ENCODE measurements around the gene KLK11. TPM values are rescaled to one million over a fixed set of nuclear protein-coding genes. Genes with fewer than 3 reads are reported as not detected.

KLK11 gene
- total RNA-seq, 1 donor from 2014 or later = not detected

- no peaks in the 10 kb centered on the region for H3K9me3 Mint-ChIP-seq (ENCODE audit: unreplicated experiment)
- no peak overlapping the region for H3K27ac Mint-ChIP-seq (ENCODE audit: unreplicated experiment)
Observed at GRCh38 chr19:51002089-51002532, 24.3 kb downstream of the KLK11 start.

GRCh38 chr19:51001515-51001914 is 24.9 kb downstream of the KLK11 start, which contains the start of gene KLK8:
KLK8 (minus strand) TSS chr19:51001604; CDS start chr19:51001167, 437 bp downstream.
- no peaks in the 10 kb centered on the region for H3K9me3 Mint-ChIP-seq (ENCODE audit: unreplicated experiment)
- H3K27ac Mint-ChIP-seq (ENCODE audit: unreplicated experiment) = no peak within 1 kb of the TSS
- peaks cover 14% of the 10 kb centered on the region for H3K27me3 Mint-ChIP-seq (ENCODE audit: unreplicated experiment)
- no peaks in the 10 kb centered on the region for H3K4me1 Mint-ChIP-seq (ENCODE audit: unreplicated experiment)
- DNase-seq (ENCODE audit: low spot score) = no peak
- peak within 1 kb of the TSS; percentile 25 for H3K4me3 Mint-ChIP-seq (ENCODE audit: unreplicated experiment)
- no peaks in the 10 kb centered on the region for H3K36me3 Mint-ChIP-seq (ENCODE audit: low read depth, unreplicated experiment)
- TF ChIP-seq CTCF (IDR thresholded peaks at IDR 0.05; ENCODE audit: unreplicated experiment) = no peak

More at GRCh38 chr19:51002089-51002532, 24.3 kb downstream of the KLK11 start:
- TF ChIP-seq CTCF (IDR thresholded peaks at IDR 0.05; ENCODE audit: unreplicated experiment) = no peak
- Mint-ChIP-seq H3K4me1 (ENCODE audit: unreplicated experiment) (no peaks in the 10 kb centered on the region), H3K27me3 (ENCODE audit: unreplicated experiment) (peaks cover 12% of the 10 kb centered on the region), H3K4me3 (ENCODE audit: unreplicated experiment) (no peak overlapping the region), H3K36me3 (ENCODE audit: low read depth, unreplicated experiment) (no peaks in the 10 kb centered on the region)
- DNase-seq (ENCODE audit: low spot score) = no peak

DNA sequence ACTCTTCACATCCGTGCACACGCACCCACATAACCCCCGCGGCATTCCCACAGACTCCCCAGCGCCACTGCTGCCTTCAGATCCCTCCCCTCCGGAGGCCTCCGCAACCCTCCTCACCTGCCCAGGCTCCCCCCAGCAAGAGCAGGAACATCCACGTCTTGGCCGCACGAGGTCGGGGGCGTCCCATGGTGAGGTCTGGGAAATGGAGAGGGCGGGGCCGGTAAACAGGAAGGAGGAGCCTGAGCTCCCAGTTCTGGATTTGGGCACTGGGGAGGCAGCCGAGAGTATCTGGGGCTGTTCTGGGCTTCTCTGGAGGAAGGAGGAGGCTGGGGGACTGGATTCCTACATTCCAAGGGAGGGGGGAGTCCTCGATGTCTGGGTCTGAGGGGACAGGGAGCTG is 25.4 kb downstream of the KLK11 start:
- Mint-ChIP-seq H3K9me3 (ENCODE audit: unreplicated experiment) (no peaks in the 10 kb centered on the region), H3K27ac (ENCODE audit: unreplicated experiment) (no peak overlapping the region), H3K36me3 (ENCODE audit: low read depth, unreplicated experiment) (no peaks in the 10 kb centered on the region), H3K4me3 (ENCODE audit: unreplicated experiment) (no peak overlapping the region), H3K27me3 (ENCODE audit: unreplicated experiment) (peaks cover 12% of the 10 kb centered on the region), H3K4me1 (ENCODE audit: unreplicated experiment) (no peaks in the 10 kb centered on the region)
- no peak for TF ChIP-seq CTCF (IDR thresholded peaks at IDR 0.05; ENCODE audit: unreplicated experiment)
- DNase-seq (ENCODE audit: low spot score) = no peak

DNA sequence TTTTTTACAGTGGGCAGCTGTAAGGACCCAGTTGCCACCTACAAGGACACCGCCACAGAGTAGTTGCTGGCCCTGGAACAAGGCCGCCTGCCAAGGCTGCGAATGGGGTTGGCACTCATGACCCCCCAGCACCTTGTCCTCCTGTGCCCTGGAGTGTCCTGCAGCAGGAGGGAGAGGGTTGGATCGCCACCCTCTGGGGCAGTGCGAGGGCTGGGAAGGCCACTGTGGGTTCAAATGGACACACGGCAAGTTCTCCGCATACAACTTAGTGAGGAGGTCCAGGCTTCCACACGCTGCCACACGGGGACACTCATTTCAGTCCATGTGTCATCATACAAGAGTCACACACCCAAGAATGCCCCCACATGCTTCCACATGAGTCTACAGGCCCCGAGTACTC is 26.0 kb downstream of the KLK11 start:
- Mint-ChIP-seq H3K27me3 (ENCODE audit: unreplicated experiment) (peaks cover 12% of the 10 kb centered on the region), H3K36me3 (ENCODE audit: low read depth, unreplicated experiment) (no peaks in the 10 kb centered on the region), H3K4me1 (ENCODE audit: unreplicated experiment) (no peaks in the 10 kb centered on the region), H3K9me3 (ENCODE audit: unreplicated experiment) (no peaks in the 10 kb centered on the region), H3K27ac (ENCODE audit: unreplicated experiment) (no peak overlapping the region), H3K4me3 (ENCODE audit: unreplicated experiment) (no peak overlapping the region)
- no peak for TF ChIP-seq CTCF (IDR thresholded peaks at IDR 0.05; ENCODE audit: unreplicated experiment)
- no peak for DNase-seq (ENCODE audit: low spot score)

DNA sequence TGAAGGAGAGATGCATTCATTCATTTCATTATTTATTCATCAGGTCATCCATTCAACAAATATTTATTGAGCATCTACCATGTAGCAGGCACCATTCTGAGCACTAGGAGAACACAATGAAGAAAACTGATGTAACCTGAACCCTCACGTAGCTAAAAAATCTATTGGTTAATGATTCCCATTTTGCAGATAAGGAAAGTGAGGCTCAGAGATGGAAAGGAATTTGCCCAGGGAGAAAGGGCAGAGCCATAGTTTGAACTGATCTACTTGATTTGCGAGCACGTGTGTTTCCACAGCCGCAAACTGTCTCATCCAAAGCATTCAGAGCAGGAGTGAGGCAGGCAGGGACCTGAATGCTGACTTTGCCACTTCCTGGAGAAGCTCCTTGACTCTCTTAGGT is 27.7 kb downstream of the KLK11 start:
- H3K27ac Mint-ChIP-seq (ENCODE audit: unreplicated experiment) = no peak overlapping the region
- peaks cover 11% of the 10 kb centered on the region for H3K27me3 Mint-ChIP-seq (ENCODE audit: unreplicated experiment)

More for the DNA sequence above, 27.7 kb downstream of the KLK11 start:
- Mint-ChIP-seq H3K9me3 (ENCODE audit: unreplicated experiment) (no peaks in the 10 kb centered on the region), H3K36me3 (ENCODE audit: low read depth, unreplicated experiment) (no peaks in the 10 kb centered on the region), H3K4me3 (ENCODE audit: unreplicated experiment) (no peak overlapping the region), H3K4me1 (ENCODE audit: unreplicated experiment) (no peaks in the 10 kb centered on the region)
- DNase-seq (ENCODE audit: low spot score) = no peak
- TF ChIP-seq CTCF (IDR thresholded peaks at IDR 0.05; ENCODE audit: unreplicated experiment) = no peak
